ENCODE results near the gene HIVEP3. TPM values are rescaled to one million over a fixed set of nuclear protein-coding genes. Genes with fewer than 3 reads are reported as not detected.

HIVEP3 gene
- total RNA-seq, 2 donors from 2014 or later = 3.4 to 4.0 TPM

GRCh38 chr1:41475346-41475745 lies 443.4 kb downstream of the HIVEP3 start:
- intact Hi-C loops (cut with DNase I) = no loop called here
- 66 to 77% methylated on average over 4 of the region's 4 CpGs for WGBS, 2 donors
- peaks cover 49% of the 10 kb centered on the region for H3K4me1 ChIP-seq
- ATAC-seq (no peak), DNase-seq (no peak)
- TF ChIP-seq POLR2A (IDR thresholded peaks at IDR 0.05) = no peak
- TF ChIP-seq CTCF (IDR thresholded peaks at IDR 0.05) = no peak
- H3K27me3 ChIP-seq = no peaks in the 10 kb centered on the region
- no peaks in the 10 kb centered on the region for H3K9me3 ChIP-seq
- peak overlapping the region; percentile 53 to 86 (median 82) for H3K27ac ChIP-seq
- H3K4me3 ChIP-seq = no peak overlapping the region
- H3K36me3 ChIP-seq (replicated peaks in 1 of 2; ENCODE audit: insufficient read depth in 1 of 2, low read depth in 2 of 2) = no peaks in the 10 kb centered on the region

GRCh38 chr1:41474490-41475271 lies 444.0 kb downstream of the HIVEP3 start:
- intact Hi-C loops (cut with DNase I) = no loop called here
- WGBS, 2 donors = 29 to 52% methylated on average over 8 to 15 of the region's 17 CpGs
- Histone ChIP-seq H3K9me3 (no peaks in the 10 kb centered on the region), H3K4me3 (no peak overlapping the region), H3K4me1 (peaks cover 49% of the 10 kb centered on the region), H3K36me3 (replicated peaks in 1 of 2; ENCODE audit: insufficient read depth in 1 of 2, low read depth in 2 of 2) (no peaks in the 10 kb centered on the region), H3K27me3 (no peaks in the 10 kb centered on the region), H3K27ac (peak overlapping the region; percentile 53 to 86 (median 82))
- TF ChIP-seq POLR2A (IDR thresholded peaks at IDR 0.05) (peak in 1 of 3 donors; percentile 8), CTCF (IDR thresholded peaks at IDR 0.05) (no peak)
- ATAC-seq (peak; percentile 66), DNase-seq (peak; percentile 61 to 83 (median 80))

- ATAC-seq (no peak), DNase-seq (no peak)
- intact Hi-C loops (cut with DNase I) = no loop called here
- H3K27me3 ChIP-seq = no peaks in the 10 kb centered on the region
- peak overlapping the region; percentile 53 to 86 (median 82) for H3K27ac ChIP-seq
- H3K9me3 ChIP-seq = no peaks in the 10 kb centered on the region
- WGBS, 2 donors = 87% methylated on average over 5 to 6 of the region's 6 CpGs
- H3K4me1 ChIP-seq = peaks cover 49% of the 10 kb centered on the region
- no peaks in the 10 kb centered on the region for H3K36me3 ChIP-seq (replicated peaks in 1 of 2; ENCODE audit: insufficient read depth in 1 of 2, low read depth in 2 of 2)
- TF ChIP-seq POLR2A (IDR thresholded peaks at IDR 0.05) (no peak), CTCF (IDR thresholded peaks at IDR 0.05) (no peak)
- H3K4me3 ChIP-seq = no peak overlapping the region
Observed at GRCh38 chr1:41473738-41474362, 444.9 kb downstream of the HIVEP3 start.

GRCh38 chr1:41471658-41472057 lies 447.1 kb downstream of the HIVEP3 start:
- no peak for TF ChIP-seq CTCF (IDR thresholded peaks at IDR 0.05)
- TF ChIP-seq POLR2A (IDR thresholded peaks at IDR 0.05) = no peak
- no peaks in the 10 kb centered on the region for H3K27me3 ChIP-seq
- intact Hi-C loops (cut with DNase I) = no loop called here
- H3K4me1 ChIP-seq = peaks cover 54% of the 10 kb centered on the region
- DNase-seq (no peak), ATAC-seq (no peak)
- no peak overlapping the region for H3K4me3 ChIP-seq
- no peak overlapping the region for H3K27ac ChIP-seq
- H3K36me3 ChIP-seq (replicated peaks in 1 of 2; ENCODE audit: insufficient read depth in 1 of 2, low read depth in 2 of 2) = no peaks in the 10 kb centered on the region
- WGBS, 2 donors = 78 to 79% methylated on average over 5 to 6 of the region's 6 CpGs
- H3K9me3 ChIP-seq = no peaks in the 10 kb centered on the region

Data from body of pancreas (tissue), 4 donors.